HepG2 (cell line): ENCODE data around the gene B3GNT2. TPM values are rescaled to one million over a fixed set of nuclear protein-coding genes. Genes with fewer than 3 reads are reported as not detected.

Experiments used
- CHD4 ChIP-seq: fragments of 200-600 bp; sonication (generic); IDR thresholded peaks from 2 replicates; pipeline ENCODE4 v1.7.0; 2017; ENCODE audit warnings: mild to moderate bottlenecking, low read length, borderline replicate concordance
- EP300 ChIP-seq, 3 experiments: sonication (generic) in 1 of 3; formaldehyde crosslinking in 1 of 3; IDR thresholded peaks; 2 replicates each; pipeline versions ENCODE4 v1.5.1 to v1.6.1; 2011 to 2020; ENCODE audit warnings: low read depth in 2 of 3, low read length in 2 of 3, borderline replicate concordance in 1 of 3, improper control_type of control experiment in 1 of 3, mild to moderate bottlenecking in 1 of 3, missing genetic modification reagents in 1 of 3, moderate library complexity in 1 of 3
- EZH2 ChIP-seq: conservative IDR thresholded peaks from 2 replicates; pipeline ENCODE4 v1.6.1; 2012; ENCODE audit warnings: mild to moderate bottlenecking, low read depth, low read length, moderate library complexity
- FOSL2 ChIP-seq: sonication (generic); formaldehyde crosslinking; IDR thresholded peaks from 2 replicates; pipeline ENCODE4 v1.4.0; 2020; ENCODE audit warnings: missing genetic modification reagents
- GATAD2A ChIP-seq: IDR thresholded peaks from 2 replicates; pipeline ENCODE4 v1.6.1; 2016
- HNF4A ChIP-seq: sonication (generic); formaldehyde crosslinking; IDR thresholded peaks from 2 replicates; pipeline ENCODE4 v1.4.0; 2020; ENCODE audit warnings: missing genetic modification reagents
- KIAA2018 ChIP-seq: sonication (generic); formaldehyde crosslinking; IDR thresholded peaks from 2 replicates; pipeline ENCODE4 v1.5.0; 2020; ENCODE audit warnings: mild to moderate bottlenecking, missing genetic modification reagents, borderline replicate concordance
- MIXL1 ChIP-seq: IDR thresholded peaks from 2 replicates; pipeline ENCODE4 v1.6.1; 2016
- NFKB2 ChIP-seq: sonication (generic); formaldehyde crosslinking; IDR thresholded peaks from 2 replicates; pipeline ENCODE4 v1.4.0; 2020; ENCODE audit warnings: missing genetic modification reagents, borderline replicate concordance
- RFX1 ChIP-seq: fragments of 450-650 bp; IDR thresholded peaks from 2 replicates; pipeline ENCODE4 v1.6.1; 2017
- SALL1 ChIP-seq: sonication (generic); formaldehyde crosslinking; IDR thresholded peaks from 2 replicates; pipeline ENCODE4 v1.8.0; 2022; ENCODE audit warnings: mild to moderate bottlenecking, missing genetic modification reagents
- SP4 ChIP-seq: sonication (generic); formaldehyde crosslinking; IDR thresholded peaks from 2 replicates; pipeline ENCODE4 v1.8.1; 2023; ENCODE audit warnings: mild to moderate bottlenecking, missing genetic modification reagents
- SUZ12 ChIP-seq: fragments of 150-350 bp; IDR thresholded peaks from 2 replicates; pipeline ENCODE4 v1.6.1; 2014; ENCODE audit warnings: low read depth, low read length
- TAF1 ChIP-seq: sonication (generic); formaldehyde crosslinking; IDR thresholded peaks from 2 replicates; pipeline ENCODE4 v1.4.0; 2020; ENCODE audit warnings: missing genetic modification reagents
- TBX3 ChIP-seq: fragments of 450-650 bp; IDR thresholded peaks from 2 replicates; pipeline ENCODE4 v1.6.1; 2017; ENCODE audit warnings: antibody characterized with exemption, mild to moderate bottlenecking, inconsistent platforms, borderline replicate concordance
- TP53 ChIP-seq: sonication (generic); formaldehyde crosslinking; conservative IDR thresholded peaks from 2 replicates; pipeline ENCODE4 v1.4.0; 2020; ENCODE audit warnings: missing genetic modification reagents
- YEATS2 ChIP-seq: sonication (generic); formaldehyde crosslinking; IDR thresholded peaks from 2 replicates; pipeline ENCODE4 v1.4.0; 2020; ENCODE audit warnings: missing genetic modification reagents, borderline replicate concordance
- ZFAT ChIP-seq: sonication (generic); formaldehyde crosslinking; conservative IDR thresholded peaks from 2 replicates; pipeline ENCODE4 v1.8.1; 2023; ENCODE audit warnings: missing genetic modification reagents, inconsistent platforms
- ZFP82 ChIP-seq: sonication (generic); formaldehyde crosslinking; IDR thresholded peaks from 2 replicates; pipeline ENCODE4 v1.5.1; 2020; ENCODE audit warnings: mild to moderate bottlenecking, missing genetic modification reagents, borderline replicate concordance
- ZNF331 ChIP-seq: sonication (generic); formaldehyde crosslinking; IDR thresholded peaks from 2 replicates; pipeline ENCODE4 v1.4.0; 2020; ENCODE audit warnings: missing genetic modification reagents
- ZNF619 ChIP-seq: sonication (generic); formaldehyde crosslinking; IDR thresholded peaks from 2 replicates; pipeline ENCODE4 v1.4.0; 2020; ENCODE audit warnings: mild to moderate bottlenecking, missing genetic modification reagents
- ZNF776 ChIP-seq: sonication (generic); formaldehyde crosslinking; IDR thresholded peaks from 2 replicates; pipeline ENCODE4 v1.4.0; 2020; ENCODE audit warnings: mild to moderate bottlenecking, missing genetic modification reagents
- ZNF891 ChIP-seq: sonication (generic); formaldehyde crosslinking; IDR thresholded peaks from 2 replicates; pipeline ENCODE4 v1.5.0; 2020; ENCODE audit warnings: mild to moderate bottlenecking, missing genetic modification reagents
- polyA plus RNA-seq, 8 experiments: library from polyadenylated mRNA; depleted of rRNA in 3 of 8; stranded (reverse) in 7 of 8; unstranded in 1 of 8; fragments of >200 nt; fragmentation: Illumina TruSeq in 4 of 8; extraction: Trizol in 4 of 8; gene quantifications; 2 replicates each; pipeline versions ENCODE4 v1.2.1 to v1.2.3, GENCODE V29; 2011 to 2016; ENCODE audit warnings: low read depth in 4 of 8, missing spikeins in 1 of 8, mixed read lengths in 1 of 8; ENCODE audit not compliant: insufficient read depth in 1 of 8
- total RNA-seq, 5 experiments: library from RNA; depleted of rRNA; stranded (reverse); fragments of >200 nt; fragmentation: Illumina TruSeq; extraction: Trizol; gene quantifications; 2 replicates each; pipeline ENCODE4 v1.2.3, GENCODE V29; 2016; ENCODE audit warnings: low read depth in 1 of 5

B3GNT2 gene
- total and polyA plus RNA-seq, 2 of the 13 experiments (the other 11 are each of a cell fraction or from before 2014, with no cell fraction given): 26.3 to 28.5 TPM

- TF ChIP-seq KIAA2018 (CRISPR knock-in tag): no peak
- TF ChIP-seq TBX3: no peak
- TF ChIP-seq SALL1 (CRISPR knock-in tag): 0 out of 2 replicates have a peak, but pooled peaks have one; percentile 11
- TF ChIP-seq ZFAT (CRISPR knock-in tag): no peak
- 0 out of 2 replicates have a peak, but pooled peaks have one; percentile 7 for TF ChIP-seq HNF4A (CRISPR knock-in tag)
- TF ChIP-seq FOSL2: peak; percentile 81
- peak; percentile 51; the same call in 1 of the 2 replicates for TF ChIP-seq GATAD2A (CRISPR knock-in tag)
- no peak for TF ChIP-seq MIXL1 (CRISPR knock-in tag)
- TF ChIP-seq EZH2: no peak
- TF ChIP-seq ZNF331 (CRISPR knock-in tag): no peak
- no peak for TF ChIP-seq SP4 (CRISPR knock-in tag)
- 0 out of 4 replicates have a peak, but pooled peaks of 1 of the 2 experiments have one; percentile 18 for TF ChIP-seq EP300 (IDR thresholded peaks at IDR 0.05; ENCODE audit: low read depth in 2 of 2, low read length in 2 of 2)
- no peak for TF ChIP-seq EP300 (CRISPR knock-in tag; IDR thresholded peaks at IDR 0.05; ENCODE audit: borderline replicate concordance)
- TF ChIP-seq ZNF776 (CRISPR knock-in tag): no peak
- TF ChIP-seq NFKB2: no peak
- no peak for TF ChIP-seq SUZ12
- no peak for TF ChIP-seq ZNF891 (CRISPR knock-in tag)
- no peak for TF ChIP-seq TAF1 (CRISPR knock-in tag)
- TF ChIP-seq ZNF619 (CRISPR knock-in tag): no peak
- no peak for TF ChIP-seq ZFP82
- TF ChIP-seq CHD4: no peak
- TF ChIP-seq YEATS2 (CRISPR knock-in tag): no peak
- TF ChIP-seq TP53 (CRISPR knock-in tag): no peak
- TF ChIP-seq RFX1: no peak
These were observed 20.7 kb downstream of the B3GNT2 start (continued) for GRCh38 chr2:62216616-62217015.
